ENCODE results near the gene TOR1A. TPM values are rescaled to one million over a fixed set of nuclear protein-coding genes. Genes with fewer than 3 reads are reported as not detected.

TOR1A gene
- total and polyA plus RNA-seq, 2 experiments from 2014 or later: 23.6 to 45.7 TPM

DNA sequence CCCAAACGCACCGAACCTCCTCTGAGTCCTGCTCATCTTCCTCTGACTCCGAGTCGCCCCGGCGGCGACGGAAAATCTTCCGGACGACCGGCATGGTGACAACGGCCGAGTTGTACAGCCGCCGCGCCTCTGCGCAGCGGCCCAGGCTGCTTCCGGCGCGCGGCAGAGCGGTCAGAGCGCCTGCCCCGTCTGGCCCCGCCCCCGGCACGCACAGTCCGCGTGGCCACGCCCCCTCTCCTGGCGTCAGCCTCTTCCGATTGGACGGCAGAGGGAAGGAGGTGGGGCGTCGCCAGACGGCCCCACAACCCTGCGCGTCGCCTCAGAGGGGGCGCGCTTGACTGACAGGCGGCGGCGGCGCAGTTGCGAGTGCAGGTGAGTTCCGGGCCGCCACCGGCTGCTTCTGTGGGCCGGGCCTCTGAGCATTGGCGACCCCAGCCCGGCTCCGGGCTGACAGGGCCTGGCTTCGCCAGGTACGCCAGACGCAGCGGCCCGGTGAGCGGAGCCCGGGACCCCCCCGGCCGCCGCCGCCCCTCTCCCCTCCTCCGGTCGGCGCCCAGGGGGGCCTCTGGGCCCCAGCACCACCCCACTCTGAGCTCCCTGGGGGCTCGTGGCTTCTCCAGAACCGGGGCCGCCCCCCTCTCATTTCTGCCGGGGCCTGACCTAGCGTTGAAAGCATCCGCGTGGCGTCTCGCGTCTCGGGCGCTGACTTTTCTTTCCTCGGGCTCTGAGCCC is 11.4 kb upstream of the TOR1A start, which contains the start of the genes C9orf78 and USP20:
TSS of gene C9orf78 (minus strand) at position 148 of the 732 bp plus-strand sequence. CDS start at position 94, 54 bp downstream.
TSS of gene USP20 (plus strand) at position 331 of the 732 bp plus-strand sequence. CDS start 17,098 bp downstream, outside the sequence.
- no peaks in the 10 kb centered on the region for H3K27me3 ChIP-seq (ENCODE audit: insufficient read depth)
- Mint-ChIP-seq H3K27me3 (ENCODE audit: insufficient read depth, low read depth, poor library complexity) (peaks cover 11% of the 10 kb centered on the region), H3K27ac (peak within 1 kb of the TSS; percentile 95), H3K9me3 (no peaks in the 10 kb centered on the region; the same call in 2 of the 3 replicates), H3K4me3 (peak within 1 kb of the TSS; percentile 98), H3K4me1 (peaks cover 47% of the 10 kb centered on the region), H3K36me3 (ENCODE audit: low read depth) (peaks cover 22% of the 10 kb centered on the region)
- TF ChIP-seq POLR2AphosphoS5 (IDR thresholded peaks at IDR 0.05; ENCODE audit: low read depth) (peak; percentile 90), NANOG (IDR thresholded peaks at IDR 0.05; ENCODE audit: borderline replicate concordance) (no peak), CREB1 (CRISPR knock-in tag; IDR thresholded peaks at IDR 0.05; ENCODE audit: low read depth) (peak; percentile 96), ZNF114 (CRISPR knock-in tag; IDR thresholded peaks at IDR 0.05) (no peak), JUNB (IDR thresholded peaks at IDR 0.05; ENCODE audit: unreplicated experiment) (no peak)
- TF ChIP-seq, protein P1, sequence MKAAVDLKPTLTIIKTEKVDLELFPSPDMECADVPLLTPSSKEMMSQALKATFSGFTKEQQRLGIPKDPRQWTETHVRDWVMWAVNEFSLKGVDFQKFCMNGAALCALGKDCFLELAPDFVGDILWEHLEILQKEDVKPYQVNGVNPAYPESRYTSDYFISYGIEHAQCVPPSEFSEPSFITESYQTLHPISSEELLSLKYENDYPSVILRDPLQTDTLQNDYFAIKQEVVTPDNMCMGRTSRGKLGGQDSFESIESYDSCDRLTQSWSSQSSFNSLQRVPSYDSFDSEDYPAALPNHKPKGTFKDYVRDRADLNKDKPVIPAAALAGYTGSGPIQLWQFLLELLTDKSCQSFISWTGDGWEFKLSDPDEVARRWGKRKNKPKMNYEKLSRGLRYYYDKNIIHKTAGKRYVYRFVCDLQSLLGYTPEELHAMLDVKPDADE (IDR thresholded peaks at IDR 0.05): peak; percentile 74; the same call in 1 of the 2 replicates
- peak; percentile 95 for ATAC-seq
- H4K20me1 ChIP-seq (replicated peaks; ENCODE audit: insufficient read depth): no peaks in the 10 kb centered on the region
- peak within 1 kb of the TSS; percentile 80 for H3K27ac ChIP-seq (ENCODE audit: low read depth)
- DNase-seq (ENCODE audit: low spot score): peak; percentile 99
- H3K4me2 ChIP-seq: peak within 1 kb of the TSS; percentile 99
- H3F3A ChIP-seq (replicated peaks; ENCODE audit: low read depth): peaks cover 9% of the 10 kb centered on the region; the same call in 1 of the 2 replicates
- H3K36me3 ChIP-seq (ENCODE audit: insufficient read depth): peaks cover 20% of the 10 kb centered on the region
- no peaks in the 10 kb centered on the region for H3K9me2 ChIP-seq (ENCODE audit: insufficient read depth)
- H3K4me1 ChIP-seq (ENCODE audit: insufficient read depth): peaks cover 36% of the 10 kb centered on the region
- H3K79me2 ChIP-seq (replicated peaks; ENCODE audit: insufficient read depth): peaks cover 11% of the 10 kb centered on the region
- peak within 1 kb of the TSS; percentile 97 for H3K4me3 ChIP-seq
- peak within 1 kb of the TSS; percentile 97 for H2AFZ ChIP-seq

DNA sequence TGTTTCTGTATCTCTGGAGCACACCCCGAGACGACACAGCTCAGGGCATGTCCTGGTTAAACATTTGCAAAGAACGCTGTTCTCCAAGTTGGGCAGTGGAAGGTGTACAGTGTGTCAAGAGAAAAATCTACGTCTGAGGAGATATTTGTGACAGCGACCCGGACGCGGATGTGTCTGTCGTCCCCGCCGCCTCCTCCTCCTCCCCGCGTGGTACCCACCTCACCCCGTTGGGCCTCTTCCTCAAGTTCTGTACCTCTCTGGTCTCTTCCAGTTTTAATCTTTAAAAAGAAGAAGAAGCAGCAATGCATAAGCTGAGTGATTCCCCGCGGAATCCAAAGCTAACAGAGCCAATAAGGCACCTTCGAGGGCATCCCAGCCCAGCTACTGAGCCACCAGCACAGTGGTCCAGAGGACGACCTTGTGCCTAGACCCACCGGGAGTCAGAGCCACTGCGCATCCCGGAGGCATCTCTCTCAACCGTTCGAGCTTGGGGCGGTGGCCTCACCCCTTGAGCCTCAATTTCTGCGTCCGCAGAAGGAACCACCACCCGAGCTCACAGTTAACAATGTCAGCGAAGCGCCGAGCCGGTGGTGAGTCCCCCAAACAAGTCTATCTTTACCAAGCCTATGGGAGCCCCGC is 10.7 kb upstream of the TOR1A start:
- peak overlapping the region; percentile 97 for H3K4me3 ChIP-seq
- H4K20me1 ChIP-seq (replicated peaks; ENCODE audit: insufficient read depth): no peaks in the 10 kb centered on the region
- no peak for DNase-seq (ENCODE audit: low spot score)
- H3K27me3 ChIP-seq (ENCODE audit: insufficient read depth): no peaks in the 10 kb centered on the region
- Mint-ChIP-seq H3K36me3 (ENCODE audit: low read depth) (peaks cover 28% of the 10 kb centered on the region), H3K9me3 (no peaks in the 10 kb centered on the region; the same call in 2 of the 3 replicates), H3K4me1 (peaks cover 41% of the 10 kb centered on the region), H3K27me3 (ENCODE audit: insufficient read depth, low read depth, poor library complexity) (peaks cover 11% of the 10 kb centered on the region), H3K4me3 (peak overlapping the region; percentile 98), H3K27ac (peak overlapping the region; percentile 95)
- ATAC-seq: peak; percentile 9
- no peak overlapping the region for H3K27ac ChIP-seq (ENCODE audit: low read depth)
- peaks cover 34% of the 10 kb centered on the region for H3K4me1 ChIP-seq (ENCODE audit: insufficient read depth)
- H3K9me2 ChIP-seq (ENCODE audit: insufficient read depth): no peaks in the 10 kb centered on the region
- peaks cover 11% of the 10 kb centered on the region for H3K79me2 ChIP-seq (replicated peaks; ENCODE audit: insufficient read depth)
- peaks cover 21% of the 10 kb centered on the region for H3K36me3 ChIP-seq (ENCODE audit: insufficient read depth)
- H3F3A ChIP-seq (replicated peaks; ENCODE audit: low read depth): peaks cover 9% of the 10 kb centered on the region; the same call in 1 of the 2 replicates
- H2AFZ ChIP-seq: peak overlapping the region; percentile 97; the same call in 1 of the 2 replicates
- peak overlapping the region; percentile 99 for H3K4me2 ChIP-seq
- TF ChIP-seq EZH2phosphoT487 (IDR thresholded peaks at IDR 0.05; ENCODE audit: unreplicated experiment) (no peak), ZNF114 (CRISPR knock-in tag; IDR thresholded peaks at IDR 0.05) (no peak), ZNF331 (CRISPR knock-in tag; IDR thresholded peaks at IDR 0.05; ENCODE audit: low read depth) (no peak), STAT1 (IDR thresholded peaks at IDR 0.05; ENCODE audit: unreplicated experiment) (no peak), NANOG (IDR thresholded peaks at IDR 0.05; ENCODE audit: borderline replicate concordance) (no peak), CREB1 (CRISPR knock-in tag; IDR thresholded peaks at IDR 0.05; ENCODE audit: low read depth) (no peak)
- TF ChIP-seq, protein P2, sequence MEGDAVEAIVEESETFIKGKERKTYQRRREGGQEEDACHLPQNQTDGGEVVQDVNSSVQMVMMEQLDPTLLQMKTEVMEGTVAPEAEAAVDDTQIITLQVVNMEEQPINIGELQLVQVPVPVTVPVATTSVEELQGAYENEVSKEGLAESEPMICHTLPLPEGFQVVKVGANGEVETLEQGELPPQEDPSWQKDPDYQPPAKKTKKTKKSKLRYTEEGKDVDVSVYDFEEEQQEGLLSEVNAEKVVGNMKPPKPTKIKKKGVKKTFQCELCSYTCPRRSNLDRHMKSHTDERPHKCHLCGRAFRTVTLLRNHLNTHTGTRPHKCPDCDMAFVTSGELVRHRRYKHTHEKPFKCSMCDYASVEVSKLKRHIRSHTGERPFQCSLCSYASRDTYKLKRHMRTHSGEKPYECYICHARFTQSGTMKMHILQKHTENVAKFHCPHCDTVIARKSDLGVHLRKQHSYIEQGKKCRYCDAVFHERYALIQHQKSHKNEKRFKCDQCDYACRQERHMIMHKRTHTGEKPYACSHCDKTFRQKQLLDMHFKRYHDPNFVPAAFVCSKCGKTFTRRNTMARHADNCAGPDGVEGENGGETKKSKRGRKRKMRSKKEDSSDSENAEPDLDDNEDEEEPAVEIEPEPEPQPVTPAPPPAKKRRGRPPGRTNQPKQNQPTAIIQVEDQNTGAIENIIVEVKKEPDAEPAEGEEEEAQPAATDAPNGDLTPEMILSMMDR (conservative IDR thresholded peaks at IDR 0.05; ENCODE audit: low read depth in 2 of 2): no peak

All from GM23338 (cell line).